NB4 (cell line): ENCODE results near the gene SLC25A39.
A peak's percentile ranks its signal among the peaks of the same experiment; 100 is the strongest.
"Not testable (repeated sequence)": the region's sequence is repeated elsewhere in the genome, so short reads cannot be mapped to it uniquely, and the experiment has no call there.

Experiments used
- DNase-seq: peaks from one replicate; pipeline ENCODE4 v3.0.0; 2010; ENCODE audit warnings: low read depth
- H3K4me3 ChIP-seq: one replicate; pipeline ENCODE4 v1.5.1; 2011; ENCODE audit warnings: mild to moderate bottlenecking, low read depth, low read length, moderate library complexity
- CTCF ChIP-seq: IDR thresholded peaks from one replicate; pipeline ENCODE4 v1.5.1; 2012; ENCODE audit warnings: low read depth, low read length
- MAX ChIP-seq: IDR thresholded peaks from 2 replicates; pipeline ENCODE4 v1.6.1; 2011; ENCODE audit warnings: low read depth, low read length
- MYC ChIP-seq: IDR thresholded peaks from 2 replicates; pipeline ENCODE4 v1.6.1; 2011; ENCODE audit warnings: low read depth, low read length
- POLR2A ChIP-seq: IDR thresholded peaks from 2 replicates; pipeline ENCODE4 v1.6.1; 2011; ENCODE audit warnings: mild to moderate bottlenecking; ENCODE audit not compliant: insufficient read length; ENCODE audit errors: extremely low read depth

The SLC25A39 gene

GRCh38 chr17:44333371-44333770 lies 8.7 kb upstream of the SLC25A39 start:
- DNase-seq = peak; percentile 61
- H3K4me3 ChIP-seq = no peak overlapping the region
- TF ChIP-seq CTCF (no peak), POLR2A (no peak), MYC (no peak), MAX (no peak)

GRCh38 chr17:44331249-44331760 lies 6.7 kb upstream of the SLC25A39 start:
- H3K4me3 ChIP-seq = no peak overlapping the region
- peak; percentile 87 for DNase-seq
- TF ChIP-seq MYC (peak; percentile 78), MAX (peak; percentile 73), CTCF (peak; percentile 77), POLR2A (no peak)

GRCh38 chr17:44330263-44330662 lies 5.6 kb upstream of the SLC25A39 start:
- DNase-seq, H3K4me3 ChIP-seq: not testable (repeated sequence)

GRCh38 chr17:44329516-44329915 lies 4.9 kb upstream of the SLC25A39 start:
- not testable (repeated sequence) for H3K4me3 ChIP-seq, DNase-seq

GRCh38 chr17:44327715-44328449 lies 3.3 kb upstream of the SLC25A39 start:
- TF ChIP-seq MYC (no peak), CTCF (no peak), MAX (no peak), POLR2A (no peak)
- H3K4me3 ChIP-seq = no peak overlapping the region

GRCh38 chr17:44326861-44327444 lies 2.3 kb upstream of the SLC25A39 start:
- H3K4me3 ChIP-seq = no peak overlapping the region
- peak; percentile 95 for DNase-seq
- TF ChIP-seq MYC = peak; percentile 98
- peak; percentile 99 for TF ChIP-seq MAX
- no peak for TF ChIP-seq CTCF

More at GRCh38 chr17:44327715-44328449, 3.3 kb upstream of the SLC25A39 start:
- no peak for DNase-seq

GRCh38 chr17:44324092-44324570 lies 492 bp downstream of the SLC25A39 start:
- H3K4me3 ChIP-seq = peak overlapping the region; percentile 74
- DNase-seq = no peak
- TF ChIP-seq MYC (no peak), POLR2A (no peak), MAX (no peak), CTCF (no peak)
